Activated effector memory CD4-positive, alpha-beta T cell treated with Interleukin-2 at 50 U/mL for 16 hours (primary cell): Measurements from ENCODE around the gene TMEM98.
"Not testable (repeated sequence)": the region's sequence is repeated elsewhere in the genome, so short reads cannot be mapped to it uniquely, and the experiment has no call there.

Source experiments
- DNase-seq: peaks from one replicate; pipeline ENCODE4 v3.0.0-alpha.2; 2020

The TMEM98 gene

DNA sequence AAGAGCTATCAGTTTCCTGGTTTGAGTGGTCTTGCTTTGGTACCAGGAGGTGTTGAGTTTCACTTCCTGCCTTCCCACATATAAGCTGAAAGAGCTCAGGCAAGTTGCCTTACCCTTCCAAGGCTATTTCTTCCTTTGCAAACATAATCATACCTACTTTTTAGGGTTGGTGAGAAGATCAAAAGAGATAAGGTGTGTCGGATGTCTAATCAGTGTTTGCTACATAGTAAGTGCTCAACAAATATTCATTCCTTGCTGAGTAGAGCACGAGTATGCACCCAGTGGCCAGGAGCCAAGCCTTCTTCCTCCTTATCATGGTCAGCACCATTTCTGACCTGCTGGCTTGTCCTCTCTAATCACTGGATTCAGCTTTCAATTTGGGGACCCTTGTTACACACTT is 12.7 kb upstream of the TMEM98 start:
- no peak for DNase-seq

DNA sequence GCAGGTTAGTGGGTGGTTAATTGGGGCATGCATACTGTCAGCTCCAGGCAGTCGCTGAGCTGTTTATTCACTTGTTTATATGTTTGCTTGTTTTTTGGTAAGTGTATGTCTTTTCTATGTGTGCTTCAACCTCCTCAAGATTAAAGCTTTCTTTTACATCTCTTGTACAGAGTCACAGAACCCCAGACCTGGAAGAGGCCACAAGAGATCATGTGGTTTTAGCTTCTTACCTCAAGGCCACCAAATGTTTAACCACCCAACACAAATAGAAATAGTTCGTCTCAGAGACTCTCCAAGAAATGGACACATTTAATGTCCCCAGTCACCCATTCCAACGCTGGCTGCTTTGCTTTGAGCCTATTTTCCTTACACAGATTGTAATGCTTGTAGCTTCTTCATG is 11.8 kb upstream of the TMEM98 start:
- no peak for DNase-seq

DNA sequence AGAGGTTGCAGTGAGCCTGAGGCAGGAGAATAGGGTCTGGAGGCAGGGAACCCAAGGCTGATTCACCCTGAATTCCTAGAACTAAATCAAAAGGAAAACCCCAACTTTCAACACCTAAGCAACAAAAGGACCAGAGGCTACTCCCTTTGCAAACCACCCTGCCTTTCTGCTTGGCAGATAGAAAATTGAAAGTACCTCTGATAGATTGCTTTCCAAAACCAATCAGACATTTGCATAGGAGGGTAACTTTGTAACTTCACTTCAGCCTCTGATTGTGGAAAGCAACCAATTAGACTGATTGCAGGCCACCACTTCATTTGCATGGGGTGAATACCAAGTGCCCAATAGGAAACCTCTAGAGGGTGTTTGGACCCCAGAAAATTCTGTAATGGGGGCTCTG is 10.9 kb upstream of the TMEM98 start:
- no peak for DNase-seq

DNA sequence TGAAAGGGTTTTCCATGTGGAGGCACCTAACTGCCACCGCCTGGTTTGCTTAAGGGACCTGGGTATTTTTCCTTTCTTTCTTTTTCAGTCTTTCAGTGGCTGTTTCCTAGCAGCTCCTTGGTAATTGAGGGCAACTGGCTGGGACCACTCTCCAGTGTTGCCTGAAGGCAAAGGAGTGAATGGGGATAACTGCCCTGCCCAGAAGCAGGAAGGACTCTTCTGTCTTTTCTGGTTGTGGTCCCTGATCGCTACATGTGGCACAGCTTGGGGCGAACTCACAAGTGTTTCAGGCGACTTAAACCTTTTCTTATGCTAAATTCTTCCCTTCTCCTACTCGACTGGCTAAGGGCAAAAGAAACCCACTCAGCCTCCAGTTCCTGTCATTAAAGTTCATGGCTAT is 10.1 kb upstream of the TMEM98 start:
- no peak for DNase-seq

DNA sequence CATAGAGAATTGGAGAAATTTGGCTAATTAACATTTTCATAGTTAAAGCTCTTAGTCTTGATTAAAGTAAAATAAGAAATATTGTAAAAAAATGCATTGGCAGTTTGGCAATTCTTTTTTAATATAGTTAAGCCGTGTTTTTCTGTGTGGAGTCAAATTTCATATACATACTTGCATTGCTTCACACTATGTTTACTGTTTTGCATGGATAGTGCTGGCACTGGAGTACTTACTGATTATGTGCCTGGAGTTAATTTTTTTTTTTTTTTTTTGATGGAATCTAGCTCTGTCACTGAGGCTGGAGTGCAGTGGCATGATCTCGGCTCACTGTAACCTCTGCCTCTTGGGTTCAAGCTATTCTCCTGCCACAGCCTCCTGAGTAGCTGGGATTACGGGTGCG is 8.1 kb upstream of the TMEM98 start:
- DNase-seq: not testable (repeated sequence)

DNA sequence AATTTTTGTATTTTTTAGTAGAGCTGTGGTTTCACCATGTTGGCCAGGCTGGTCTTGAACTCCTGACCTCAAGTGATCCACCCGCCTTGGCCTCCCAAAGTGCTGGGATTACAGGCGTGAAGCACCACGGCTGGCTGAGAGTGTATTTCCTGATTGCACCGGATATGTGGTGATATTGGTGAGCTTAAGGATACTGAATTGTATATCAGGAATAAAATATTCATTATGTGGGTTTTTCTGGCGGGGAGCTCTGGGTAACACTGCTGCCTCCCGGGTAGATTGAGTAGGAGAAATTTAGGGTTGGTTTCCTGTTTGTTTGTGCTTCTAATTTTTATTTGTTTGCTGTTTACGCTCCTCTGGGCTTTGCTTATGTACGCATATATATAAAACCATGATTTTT is 7.7 kb upstream of the TMEM98 start:
- no peak for DNase-seq

DNA sequence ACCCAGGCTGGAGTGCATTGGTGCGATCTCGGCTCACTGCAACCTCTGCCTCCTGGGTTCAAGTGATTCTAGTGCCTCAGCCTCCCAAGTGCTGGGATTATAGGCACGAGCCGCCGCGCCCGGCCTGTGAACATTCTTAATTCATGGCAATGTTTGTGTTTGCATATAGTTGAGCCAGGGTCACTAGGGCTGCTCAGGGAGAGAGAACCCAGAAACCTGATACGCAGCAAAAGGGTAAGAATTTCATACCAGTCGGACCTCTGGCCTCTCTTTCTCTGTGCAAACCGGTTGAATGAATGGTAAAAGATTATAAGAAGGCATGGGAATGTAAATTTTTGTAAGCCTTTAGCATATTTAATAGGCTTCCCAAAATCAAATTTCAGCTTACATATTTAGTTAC is 6.9 kb upstream of the TMEM98 start:
- no peak for DNase-seq

DNA sequence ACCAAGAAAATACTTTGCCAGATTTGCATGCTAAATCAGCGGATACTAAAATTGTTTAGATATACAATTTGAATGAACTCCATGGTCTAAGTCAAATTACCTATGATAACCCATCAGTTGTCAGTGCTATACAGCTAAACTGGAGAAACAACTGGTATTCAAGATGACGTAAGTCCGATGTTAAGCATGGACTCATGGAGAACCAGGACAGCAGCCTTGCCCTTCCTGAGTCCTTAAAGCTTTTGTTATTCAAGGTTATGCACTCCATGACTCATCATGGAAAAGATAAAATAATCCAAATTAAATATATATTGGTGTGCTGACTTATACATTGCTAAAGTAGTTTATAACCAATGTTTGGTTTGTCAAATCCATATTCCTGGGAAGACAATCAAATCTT is 4.0 kb upstream of the TMEM98 start:
- DNase-seq: not testable (repeated sequence)

DNA sequence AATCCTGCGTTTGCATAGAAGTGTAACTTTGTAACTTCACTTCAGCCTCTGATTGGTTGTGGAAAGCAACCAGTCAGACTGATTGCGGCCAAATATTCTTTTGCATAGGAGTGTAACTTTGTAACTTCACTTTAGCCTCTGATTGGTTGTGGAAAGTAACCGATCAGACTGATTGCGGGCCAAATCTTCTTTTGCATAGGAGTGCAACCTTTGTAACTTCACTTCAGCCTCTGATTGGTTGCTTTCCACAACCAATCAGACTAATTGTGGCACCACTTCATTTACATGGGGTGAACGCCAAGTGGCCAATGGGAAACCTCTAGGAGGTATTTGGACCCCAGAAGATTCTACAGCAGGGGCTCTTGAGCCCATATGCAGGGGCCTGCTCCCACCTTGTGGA is 1.8 kb upstream of the TMEM98 start:
- no peak for DNase-seq

DNA sequence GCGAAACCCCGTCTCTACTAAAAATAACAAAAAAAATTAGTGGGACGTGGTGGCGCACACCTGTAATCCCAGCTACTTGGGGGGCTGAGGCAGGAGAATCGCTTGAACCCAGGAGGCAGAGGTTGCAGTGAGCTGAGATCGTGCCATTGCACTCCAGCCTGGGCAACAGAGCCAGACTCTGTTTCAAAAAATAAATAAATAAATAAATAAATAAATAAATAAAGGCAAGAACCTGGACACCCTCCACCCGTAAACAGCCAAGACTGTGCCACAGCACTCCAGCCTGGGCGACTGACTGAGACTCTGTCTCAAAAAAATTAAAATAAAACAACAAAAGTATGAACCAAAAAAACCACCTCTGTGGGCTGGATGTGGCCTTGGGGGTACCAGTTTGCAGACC is 1.2 kb upstream of the TMEM98 start:
- DNase-seq: not testable (repeated sequence)

DNA sequence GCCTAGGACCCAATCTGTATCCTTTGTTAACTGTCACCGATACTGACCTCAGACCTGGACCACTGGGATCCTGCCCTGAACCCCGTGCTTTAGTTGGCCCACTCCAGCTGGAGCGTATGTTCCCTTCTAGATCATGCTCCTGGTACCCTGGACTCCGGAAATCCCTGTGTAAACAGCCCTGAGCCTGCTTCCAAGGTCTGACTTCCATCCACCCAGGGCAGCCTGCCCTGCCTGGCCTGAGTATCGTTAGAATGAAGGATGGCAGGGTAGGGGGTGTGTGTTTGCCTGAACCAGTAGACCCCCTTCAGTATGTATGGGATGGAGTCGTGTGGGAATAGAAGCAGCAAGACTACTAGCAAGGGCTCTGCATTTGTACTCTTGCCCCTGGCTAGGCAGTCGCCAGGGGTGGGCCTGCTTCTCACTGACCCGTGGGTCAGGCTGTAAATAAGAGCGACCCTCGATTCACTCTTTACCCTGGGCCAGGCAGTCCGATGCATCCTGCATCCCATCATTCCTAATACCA is 691 bp upstream of the TMEM98 start:
- DNase-seq: no peak

DNA sequence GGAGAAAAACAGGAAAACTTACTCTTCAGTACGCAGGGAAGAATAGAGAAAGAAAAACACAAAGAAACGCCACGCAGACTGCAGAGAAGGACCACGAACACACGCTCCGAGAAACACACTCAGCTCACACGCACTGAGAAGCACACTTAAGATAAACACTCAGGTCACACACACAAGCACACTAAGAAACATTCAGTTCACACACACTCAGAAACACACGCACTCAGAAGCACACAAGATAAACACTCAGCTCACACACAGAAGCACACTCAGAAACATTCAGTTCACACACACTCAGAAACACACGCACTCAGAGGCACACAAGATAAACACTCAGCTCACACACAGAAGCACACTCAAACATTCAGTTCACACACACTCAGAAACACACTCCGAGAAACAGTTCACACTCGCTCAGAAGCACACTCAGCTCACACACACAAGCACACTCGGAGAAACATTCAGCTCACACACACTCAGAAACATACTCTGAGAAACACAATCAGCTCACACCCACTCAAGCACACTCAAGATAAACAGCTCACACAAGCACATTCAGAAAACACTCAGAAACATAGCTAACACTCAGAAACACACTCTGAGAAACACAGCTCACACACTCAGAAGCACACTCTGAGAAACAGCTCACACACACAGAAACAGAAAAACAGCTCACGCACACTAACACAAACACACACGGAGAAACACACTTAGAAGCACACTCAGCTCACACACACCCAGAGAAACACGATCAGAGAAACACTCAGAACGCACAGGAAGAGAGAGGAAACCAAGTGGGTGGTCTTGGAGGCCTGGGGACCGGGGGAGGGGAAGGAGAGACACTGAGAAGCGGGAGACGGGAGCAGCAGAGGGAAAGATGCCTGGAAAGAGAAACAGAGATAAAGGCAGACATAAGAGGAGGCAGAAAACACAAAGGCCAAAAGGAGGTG is 908 bp downstream of the TMEM98 start:
- no peak for DNase-seq

DNA sequence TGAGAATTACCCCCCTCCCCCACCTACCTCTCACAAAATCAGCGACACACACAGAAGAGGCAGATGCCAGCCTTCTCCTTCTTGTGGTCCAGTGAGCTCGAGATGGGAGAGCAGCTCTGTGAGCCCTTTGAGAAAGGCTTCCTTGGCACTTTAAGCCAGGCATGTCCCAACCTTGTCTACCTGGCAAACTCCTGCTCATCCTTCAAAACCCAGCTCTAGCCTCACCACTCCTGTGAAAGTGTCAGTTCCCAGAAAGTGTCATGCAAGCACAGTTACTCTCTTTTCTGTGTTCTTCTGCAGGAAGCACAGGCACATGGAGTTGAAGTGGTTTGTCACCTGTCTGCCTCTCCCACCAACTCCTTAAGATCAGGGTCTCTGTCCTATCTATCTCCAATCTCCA is 1.6 kb downstream of the TMEM98 start:
- DNase-seq: no peak

DNA sequence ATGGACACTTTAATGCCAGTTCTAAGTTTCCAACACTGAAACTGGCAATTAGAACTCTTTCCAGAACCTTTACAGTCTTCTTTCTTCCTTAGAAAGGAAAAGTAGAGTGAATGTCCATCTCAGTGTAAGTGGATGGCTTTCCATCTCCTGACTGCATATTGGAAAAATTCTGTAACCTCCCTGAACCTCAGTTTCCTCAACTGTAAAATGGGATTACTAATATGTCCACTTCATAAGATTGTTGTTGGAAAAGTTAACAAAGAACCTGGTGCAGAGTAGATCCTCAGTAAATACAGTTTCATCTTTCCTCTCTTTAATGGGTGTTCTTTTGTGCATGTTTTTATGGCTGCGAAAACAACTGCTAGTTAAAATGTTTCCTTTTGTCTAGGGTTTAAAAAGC is 2.6 kb downstream of the TMEM98 start:
- no peak for DNase-seq

DNA sequence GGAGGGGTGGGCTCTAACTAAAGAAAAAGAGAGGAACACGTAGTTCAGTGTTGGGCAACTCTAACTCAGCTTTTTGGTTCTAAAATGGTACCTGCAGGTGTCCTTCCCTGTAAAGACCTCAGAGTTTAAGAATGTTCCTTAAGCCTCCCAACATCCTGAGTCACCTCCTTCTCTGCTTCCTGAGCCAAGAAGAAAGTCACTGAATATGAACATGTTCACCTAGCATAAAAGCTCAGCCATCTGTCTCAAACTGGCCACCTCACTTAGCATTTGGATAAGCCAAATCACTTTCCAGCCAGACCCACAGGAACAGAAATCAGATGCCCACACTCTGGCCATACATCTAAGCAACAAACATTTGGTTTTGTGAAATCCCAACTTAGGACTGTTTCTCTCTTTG is 3.7 kb downstream of the TMEM98 start:
- DNase-seq: no peak

DNA sequence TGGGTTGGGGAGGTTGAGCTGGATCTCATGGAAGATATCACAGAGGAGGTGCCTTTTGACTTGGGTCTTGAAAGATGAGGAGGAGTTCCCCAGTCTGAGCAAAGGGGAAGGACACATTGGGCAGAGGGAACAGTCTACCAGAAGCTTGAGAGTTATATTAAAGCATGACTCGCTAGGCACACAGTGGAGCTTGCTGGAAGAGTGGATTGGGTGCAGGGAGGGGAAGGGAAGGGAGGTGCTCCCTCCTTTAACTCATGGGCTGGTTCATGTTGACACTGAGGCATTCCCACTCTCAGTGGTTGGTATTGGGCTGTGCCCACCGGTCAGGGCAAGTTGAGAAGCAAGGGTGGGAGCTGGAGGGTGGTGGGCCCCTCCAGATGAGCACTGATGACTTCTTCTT is 5.9 kb downstream of the TMEM98 start:
- DNase-seq: no peak

DNA sequence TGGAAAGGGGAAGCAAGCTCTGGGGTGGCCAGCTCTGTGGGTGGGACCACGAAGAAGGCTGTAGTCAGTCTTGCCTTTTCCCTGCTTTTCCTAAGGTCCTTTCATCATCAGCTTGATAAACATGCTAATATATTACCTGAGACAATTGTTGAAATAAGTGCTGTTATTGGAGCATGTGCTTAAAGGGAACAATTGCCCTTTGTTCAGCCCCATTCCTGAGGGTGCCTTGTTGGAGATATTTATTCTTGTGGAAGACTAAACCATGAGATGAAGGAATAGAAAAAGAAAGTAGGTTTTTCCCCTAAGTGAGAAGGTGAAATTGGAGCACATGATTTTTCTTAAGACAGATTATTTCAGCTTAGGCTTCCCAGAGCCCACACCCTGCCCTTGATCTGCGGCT is 7.8 kb downstream of the TMEM98 start:
- DNase-seq: no peak

DNA sequence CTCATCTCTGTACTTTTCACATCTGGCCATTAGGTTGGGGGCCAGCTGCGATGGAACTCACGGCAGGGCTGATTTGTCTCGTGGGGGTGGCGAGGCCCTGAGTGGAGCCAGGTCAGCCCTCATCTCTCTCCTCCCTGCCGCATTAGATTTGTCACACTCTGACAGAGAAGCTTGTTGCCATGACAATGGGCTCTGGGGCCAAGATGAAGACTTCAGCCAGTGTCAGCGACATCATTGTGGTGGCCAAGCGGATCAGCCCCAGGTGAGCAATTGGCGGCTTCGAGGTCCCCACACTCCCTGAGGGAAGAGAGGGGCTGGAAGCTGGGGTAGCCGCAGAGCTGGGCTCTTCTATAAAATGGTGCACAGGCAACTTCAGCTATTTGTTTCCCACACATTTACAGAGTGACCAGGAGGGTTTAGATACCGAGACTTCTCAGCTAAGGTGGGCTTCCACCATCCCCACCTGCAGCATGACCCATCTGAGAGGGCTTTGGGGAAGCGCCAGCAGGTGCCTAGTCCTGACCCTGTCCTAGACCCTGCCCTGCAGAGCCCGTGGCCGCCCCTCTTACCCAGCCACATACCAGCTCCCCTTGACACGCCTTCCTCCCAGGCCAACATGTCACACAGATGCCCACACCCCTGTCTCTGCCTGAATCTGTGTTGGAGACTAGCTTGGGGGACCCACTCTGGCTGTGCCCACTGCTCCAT is 8.4 kb downstream of the TMEM98 start:
- no peak for DNase-seq

DNA sequence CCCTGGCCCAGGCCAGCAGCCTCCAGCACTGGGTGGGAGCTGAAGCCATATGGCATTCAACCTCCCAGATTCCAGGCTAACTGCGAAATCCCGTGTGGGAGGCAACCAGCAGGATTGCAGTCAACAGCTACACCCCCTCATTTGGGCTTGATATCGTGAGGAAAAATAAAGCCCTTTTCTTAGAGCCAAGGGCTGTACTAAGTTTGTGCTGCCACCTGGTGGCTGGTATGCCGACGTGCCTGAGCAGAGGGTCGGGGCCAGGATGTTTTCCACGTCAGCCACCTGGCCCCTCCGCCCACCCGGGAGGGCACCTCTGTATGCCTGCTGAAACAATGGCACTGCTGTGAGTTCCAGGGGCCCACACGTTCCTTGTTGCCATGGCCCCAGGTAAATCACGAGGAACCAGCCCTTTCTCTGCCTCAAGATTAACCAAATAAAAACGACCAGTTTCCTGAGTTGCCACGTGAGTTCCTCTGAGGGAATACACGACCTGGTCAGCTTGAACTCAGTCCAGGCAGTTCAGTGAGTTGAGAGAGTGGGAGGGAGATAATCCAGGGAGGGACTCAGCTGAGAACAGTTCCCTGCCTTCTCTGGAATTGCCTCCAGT is 9.0 kb downstream of the TMEM98 start:
- peak; percentile 27 for DNase-seq

DNA sequence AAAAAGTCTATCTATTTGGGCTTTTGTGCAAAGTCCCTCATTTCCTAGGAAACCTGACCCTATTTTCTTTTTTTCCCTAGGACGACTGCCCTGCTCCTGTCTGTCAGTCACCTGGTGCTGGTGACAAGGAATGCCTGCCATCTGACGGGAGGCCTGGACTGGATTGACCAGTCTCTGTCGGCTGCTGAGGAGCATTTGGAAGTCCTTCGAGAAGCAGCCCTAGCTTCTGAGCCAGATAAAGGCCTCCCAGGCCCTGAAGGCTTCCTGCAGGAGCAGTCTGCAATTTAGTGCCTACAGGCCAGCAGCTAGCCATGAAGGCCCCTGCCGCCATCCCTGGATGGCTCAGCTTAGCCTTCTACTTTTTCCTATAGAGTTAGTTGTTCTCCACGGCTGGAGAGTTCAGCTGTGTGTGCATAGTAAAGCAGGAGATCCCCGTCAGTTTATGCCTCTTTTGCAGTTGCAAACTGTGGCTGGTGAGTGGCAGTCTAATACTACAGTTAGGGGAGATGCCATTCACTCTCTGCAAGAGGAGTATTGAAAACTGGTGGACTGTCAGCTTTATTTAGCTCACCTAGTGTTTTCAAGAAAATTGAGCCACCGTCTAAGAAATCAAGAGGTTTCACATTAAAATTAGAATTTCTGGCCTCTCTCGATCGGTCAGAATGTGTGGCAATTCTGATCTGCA is 12.9 kb downstream of the TMEM98 start:
- DNase-seq: no peak

DNA sequence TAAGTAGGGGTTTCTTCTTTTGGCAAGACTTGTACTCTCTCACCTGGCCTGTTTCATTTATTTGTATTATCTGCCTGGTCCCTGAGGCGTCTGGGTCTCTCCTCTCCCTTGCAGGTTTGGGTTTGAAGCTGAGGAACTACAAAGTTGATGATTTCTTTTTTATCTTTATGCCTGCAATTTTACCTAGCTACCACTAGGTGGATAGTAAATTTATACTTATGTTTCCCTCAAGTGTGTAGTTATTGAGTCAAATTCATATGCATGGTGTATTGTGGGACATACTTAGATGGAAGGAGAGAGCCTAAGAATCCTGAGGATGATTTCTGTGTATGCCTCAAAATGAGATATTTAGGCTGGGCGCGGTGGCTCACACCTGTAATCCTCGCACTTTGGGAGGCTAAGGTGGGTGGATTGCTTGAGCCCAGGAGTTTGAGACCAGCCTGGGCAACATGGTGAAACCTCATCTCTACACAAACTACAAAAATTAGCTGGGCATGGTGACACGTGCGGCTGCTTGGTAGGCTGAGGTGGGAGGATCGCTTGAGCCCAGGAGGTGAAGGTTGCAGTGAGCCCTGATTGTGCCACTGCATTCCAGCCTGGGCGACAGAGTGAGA is 13.6 kb downstream of the TMEM98 start:
- DNase-seq: no peak

DNA sequence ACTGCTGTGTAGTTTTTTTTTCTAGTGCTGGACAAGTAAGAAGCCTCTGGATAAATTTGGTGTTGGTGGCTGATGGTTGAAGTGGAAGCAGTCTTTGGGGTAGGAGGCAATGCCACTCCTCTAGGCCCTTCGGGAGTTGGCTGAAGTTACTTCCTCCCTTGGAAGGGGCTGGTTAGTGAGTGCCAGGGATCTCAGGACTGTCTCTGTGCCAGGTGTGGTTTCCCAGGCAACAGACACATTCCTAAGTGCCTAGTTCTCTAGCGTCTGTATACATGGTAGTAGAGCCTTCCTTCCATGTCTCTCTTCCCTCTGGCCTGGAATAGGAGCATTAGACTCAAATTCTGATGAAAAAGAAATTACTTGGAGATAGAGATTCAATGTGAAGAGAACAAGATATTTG is 15.3 kb downstream of the TMEM98 start:
- DNase-seq: no peak
